Adrenal gland (tissue), 12 donors: Measurements from ENCODE around the gene ERBIN. TPM values are rescaled to one million over a fixed set of nuclear protein-coding genes. Genes with fewer than 3 reads are reported as not detected.

Experiments
- DNase-seq, 7 donors: peaks; one replicate each; pipeline ENCODE4 v3.0.0-alpha.2; 2019 to 2020
- H3K27ac ChIP-seq, 5 donors: fragments of 200-600 bp; sonication (generic) in 4 of 5; 1 replicate in 3 of 5; 2 replicates in 2 of 5; pipeline versions ENCODE4 v1.5.1 to v1.8.0; 2016 to 2020; ENCODE audit warnings: mild to moderate bottlenecking in 1 of 5
- H3K27me3 ChIP-seq: fragments of 200-600 bp; 2 replicates; pipeline ENCODE4 v1.8.0; 2021
- H3K36me3 ChIP-seq, 2 donors: fragments of 200-600 bp; replicated peaks in 1 of 2; 1 replicate in 1 of 2; 2 replicates in 1 of 2; pipeline versions ENCODE4 v1.5.1 to v1.8.0; 2018 to 2022
- H3K4me1 ChIP-seq, 2 donors: fragments of 200-600 bp; replicated peaks in 1 of 2; 1 replicate in 1 of 2; 2 replicates in 1 of 2; pipeline versions ENCODE4 v1.5.1 to v1.8.0; 2018 to 2021
- H3K4me3 ChIP-seq, 4 donors: fragments of 200-600 bp; sonication (generic) in 3 of 4; one replicate each; pipeline ENCODE4 v1.5.1; 2016 to 2018
- H3K9me3 ChIP-seq, 3 donors: fragments of 200-600 bp; sonication (generic) in 1 of 3; replicated peaks in 1 of 3; 1 replicate in 2 of 3; 2 replicates in 1 of 3; pipeline versions ENCODE4 v1.5.1 to v1.8.0; 2016 to 2021
- POLR2A ChIP-seq, 2 donors: fragments of 450-650 bp; IDR thresholded peaks; one replicate each; pipeline ENCODE4 v1.6.1; 2017; ENCODE audit warnings: antibody characterized with exemption in 2 of 2, mild to moderate bottlenecking in 2 of 2, moderate library complexity in 1 of 2
- WGBS, 4 donors: extraction: QIAGEN DNeasy Blood & Tissue Kit in 2 of 4; methylation state at CpG; one replicate each; pipeline versions ENCODE4 v1.1.5 to v1.1.7; 2013 to 2017; 5-methylcytosine and 5-hydroxymethylcytosine counted together
- intact Hi-C, 2 donors: fragments of 100-400 bp; cut with DNase I; formaldehyde crosslinking; loops; one replicate each; pipeline versions ENCODE4 v1.14.1 to v1.15.0; 2022 to 2023
- polyA plus RNA-seq, 3 donors: library from polyadenylated mRNA; stranded (reverse); fragments of 200-250 nt in 2 of 3; fragments of 350-450 nt in 1 of 3; fragmentation: Illumina TruSeq in 1 of 3; extraction: RNeasy Lipid Tissue Mini Kit (QIAGEN cat#74804) in 1 of 3; gene quantifications; one replicate each; pipeline ENCODE4 v1.2.3, GENCODE V29; 2013 to 2014
- total RNA-seq, 9 donors: library from RNA; depleted of rRNA in 4 of 9; stranded (reverse); fragments of >200 nt in 4 of 9; fragments of 120-200 nt in 1 of 9; fragmentation: NEBNext Ultra II Directional in 1 of 9; extraction: Animal tissue kit (Norgen Biotek cat#: 25700) in 1 of 9; gene quantifications; one replicate each; pipeline versions ENCODE4 v1.1.0 to v1.2.4, GENCODE V29; 2013 to 2023
- TF ChIP-seq, protein P1 (sequence below), 6 experiments: fragments of 450-650 bp in 4 of 6; fragments of 200-600 bp in 2 of 6; sonication (generic) in 1 of 6; IDR thresholded peaks; 1 replicate in 5 of 6; 2 replicates in 1 of 6; pipeline versions ENCODE4 v1.5.1 to v1.8.0; 2016 to 2021; ENCODE audit warnings: antibody characterized with exemption in 6 of 6, mild to moderate bottlenecking in 2 of 6, moderate library complexity in 1 of 6
- donor health status: healthy with polysubstance abuse.
- donor health status: Bipolar disorder and iron deficiency.
- donor health status: DM: yes; HTN: yes; CAD: no.
- donor health status: DM: no; HTN: no; CAD: no.
- donor health status: DM: no; HTN: no; CAD: no.
- donor health status: DM: yes; HTN: yes; CAD: no.

The ERBIN gene
- total and polyA plus RNA-seq, 12 donors: 10.7 to 74.0 (median 47.0) TPM

DNA sequence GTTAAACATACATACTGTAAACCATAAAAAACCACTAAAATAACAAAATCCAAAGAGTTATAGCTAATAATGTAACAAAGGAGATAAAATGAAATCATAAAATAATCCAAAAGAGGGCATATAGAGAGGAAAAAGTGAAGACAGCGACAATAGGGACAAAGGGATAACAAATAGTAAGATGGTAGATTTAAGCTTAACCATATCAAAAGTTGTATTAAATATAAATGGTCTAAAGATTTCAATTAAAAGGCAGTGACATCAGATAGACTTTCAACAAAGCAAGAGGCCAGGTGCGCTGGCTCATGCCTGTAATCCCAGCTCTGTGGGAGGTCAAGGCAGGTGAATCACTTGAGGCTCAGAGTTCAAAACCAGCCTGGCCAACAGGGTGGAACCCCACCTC lies 163.0 kb downstream of the ERBIN start:
- TF ChIP-seq, protein P1, sequence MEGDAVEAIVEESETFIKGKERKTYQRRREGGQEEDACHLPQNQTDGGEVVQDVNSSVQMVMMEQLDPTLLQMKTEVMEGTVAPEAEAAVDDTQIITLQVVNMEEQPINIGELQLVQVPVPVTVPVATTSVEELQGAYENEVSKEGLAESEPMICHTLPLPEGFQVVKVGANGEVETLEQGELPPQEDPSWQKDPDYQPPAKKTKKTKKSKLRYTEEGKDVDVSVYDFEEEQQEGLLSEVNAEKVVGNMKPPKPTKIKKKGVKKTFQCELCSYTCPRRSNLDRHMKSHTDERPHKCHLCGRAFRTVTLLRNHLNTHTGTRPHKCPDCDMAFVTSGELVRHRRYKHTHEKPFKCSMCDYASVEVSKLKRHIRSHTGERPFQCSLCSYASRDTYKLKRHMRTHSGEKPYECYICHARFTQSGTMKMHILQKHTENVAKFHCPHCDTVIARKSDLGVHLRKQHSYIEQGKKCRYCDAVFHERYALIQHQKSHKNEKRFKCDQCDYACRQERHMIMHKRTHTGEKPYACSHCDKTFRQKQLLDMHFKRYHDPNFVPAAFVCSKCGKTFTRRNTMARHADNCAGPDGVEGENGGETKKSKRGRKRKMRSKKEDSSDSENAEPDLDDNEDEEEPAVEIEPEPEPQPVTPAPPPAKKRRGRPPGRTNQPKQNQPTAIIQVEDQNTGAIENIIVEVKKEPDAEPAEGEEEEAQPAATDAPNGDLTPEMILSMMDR (IDR thresholded peaks at IDR 0.05): no peak
- no peak for TF ChIP-seq POLR2A (IDR thresholded peaks at IDR 0.05)
- Histone ChIP-seq H3K4me3 (no peak overlapping the region), H3K36me3 (no peaks in the 10 kb centered on the region), H3K4me1 (no peaks in the 10 kb centered on the region), H3K9me3 (peaks cover 0 to 5% (median 4%) of the 10 kb centered on the region in 3 donors), H3K27ac (no peak overlapping the region), H3K27me3 (no peaks in the 10 kb centered on the region)
- WGBS, 4 donors: 97 to 98% (median 98%) methylated on average over 2 of the region's 2 CpGs
- intact Hi-C loops: no loop called here
- no peak for DNase-seq

DNA sequence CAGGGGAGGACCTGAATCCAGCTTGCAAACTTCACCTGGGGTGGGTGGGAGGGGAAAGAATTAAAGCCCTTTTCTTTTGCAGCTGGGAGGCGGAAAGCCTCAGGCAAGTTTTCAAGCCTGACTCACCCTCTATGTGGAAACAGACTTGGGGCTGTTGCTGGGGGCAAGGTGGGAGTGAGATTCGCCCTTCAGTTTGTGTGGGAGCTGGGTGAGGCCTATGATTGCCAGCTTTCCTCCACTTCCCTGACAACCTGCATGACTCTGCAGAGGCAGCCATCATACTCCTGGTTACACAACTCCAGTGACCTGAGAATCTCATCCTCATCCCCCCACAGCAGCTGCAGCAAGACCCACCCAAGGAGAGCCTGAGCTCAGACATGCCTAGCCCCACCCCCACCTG lies 174.5 kb downstream of the ERBIN start:
- peaks cover 0 to 18% (median 10%) of the 10 kb centered on the region in 3 donors for H3K9me3 ChIP-seq
- H3K4me1 ChIP-seq: no peaks in the 10 kb centered on the region
- WGBS, 4 donors: 90 to 100% (median 98%) methylated on average over 2 of the region's 2 CpGs
- no peak overlapping the region for H3K4me3 ChIP-seq
- H3K36me3 ChIP-seq: no peaks in the 10 kb centered on the region
- H3K27ac ChIP-seq: no peak overlapping the region
- intact Hi-C loops: no loop called here
- DNase-seq: no peak
- TF ChIP-seq, protein P1 (IDR thresholded peaks at IDR 0.05): no peak
- no peak for TF ChIP-seq POLR2A (IDR thresholded peaks at IDR 0.05)
- no peaks in the 10 kb centered on the region for H3K27me3 ChIP-seq

DNA sequence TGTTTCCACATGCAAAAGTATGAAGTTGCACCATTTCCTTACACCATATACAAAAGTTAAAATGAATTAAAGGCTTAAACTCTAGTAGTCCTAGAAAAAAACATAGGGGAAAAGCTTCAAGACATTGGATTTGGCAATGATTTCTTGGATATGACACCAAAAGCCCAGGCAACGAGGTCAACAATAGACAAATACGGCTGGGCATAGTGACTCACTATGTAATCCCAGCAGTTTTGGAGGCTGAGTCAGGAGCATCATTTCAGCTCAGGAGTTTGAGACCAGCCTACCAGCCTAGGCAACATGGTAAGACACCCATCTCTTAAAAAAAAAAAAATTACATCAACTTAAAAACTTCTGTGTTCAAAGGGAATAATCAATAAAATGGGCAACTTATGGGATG lies 186.8 kb downstream of the ERBIN start:
- intact Hi-C loops: no loop called here
- 74 to 84% (median 80%) methylated on average over 2 of the region's 2 CpGs for WGBS, 4 donors

DNA sequence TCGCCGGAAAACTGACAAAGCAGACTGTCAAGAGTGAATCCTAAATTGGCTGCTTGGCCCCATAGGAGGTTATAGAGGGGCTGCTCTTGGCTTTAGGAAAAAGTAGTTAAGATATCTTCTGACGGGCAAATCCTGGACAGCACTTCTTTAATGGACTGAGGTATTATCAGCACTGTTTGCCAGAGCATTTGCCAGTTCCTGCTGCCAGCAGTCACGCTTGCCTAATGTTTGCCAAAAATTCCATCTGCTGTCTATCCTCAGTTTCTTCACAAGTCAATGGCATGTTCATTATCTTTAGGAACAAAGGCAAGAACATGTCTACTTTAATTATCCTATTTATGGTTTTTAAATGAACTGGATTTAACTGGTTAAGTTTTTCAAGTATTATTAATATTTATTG lies 191.9 kb downstream of the ERBIN start:
- 81 to 89% (median 83%) methylated on average over 4 of the region's 4 CpGs for WGBS, 4 donors
- H3K4me3 ChIP-seq: no peak overlapping the region
- DNase-seq: no peak
- no peaks in the 10 kb centered on the region for H3K9me3 ChIP-seq
- H3K4me1 ChIP-seq: no peaks in the 10 kb centered on the region
- intact Hi-C loops: no loop called here
- TF ChIP-seq, protein P1 (IDR thresholded peaks at IDR 0.05): no peak
- TF ChIP-seq POLR2A (IDR thresholded peaks at IDR 0.05): no peak
- no peak overlapping the region for H3K27ac ChIP-seq
- H3K27me3 ChIP-seq: no peaks in the 10 kb centered on the region
- no peaks in the 10 kb centered on the region for H3K36me3 ChIP-seq

More for the DNA sequence above, 186.8 kb downstream of the ERBIN start:
- H3K4me3 ChIP-seq: no peak overlapping the region
- no peaks in the 10 kb centered on the region for H3K27me3 ChIP-seq
- no peaks in the 10 kb centered on the region for H3K4me1 ChIP-seq
- peaks cover 0 to 8% (median 0%) of the 10 kb centered on the region in 3 donors for H3K9me3 ChIP-seq
- DNase-seq: no peak
- TF ChIP-seq POLR2A (IDR thresholded peaks at IDR 0.05): no peak
- TF ChIP-seq, protein P1 (IDR thresholded peaks at IDR 0.05): no peak
- H3K36me3 ChIP-seq: no peaks in the 10 kb centered on the region
- no peak overlapping the region for H3K27ac ChIP-seq
